GM18517 (cell line): ENCODE data around the gene OR4F29.
"Not testable (repeated sequence)": the region's sequence is repeated elsewhere in the genome, so short reads cannot be mapped to it uniquely, and the experiment has no call there.

Source experiments
- ATAC-seq: cut with Tn5 transposase; IDR thresholded peaks from one replicate; pipeline ENCODE4 v1.9.1; 2021; ENCODE audit warnings: mild to moderate bottlenecking, moderate library complexity; ENCODE audit not compliant: unreplicated experiment

The OR4F29 gene

GRCh38 chr1:451578-451977 is at the start of gene OR4F29:
Gene OR4F29 (minus strand): TSS chr1:451678. CDS start chr1:451678, 0 bp downstream.
- not testable (repeated sequence) for ATAC-seq
